ENCODE results near the gene SLC2A1. TPM values are rescaled to one million over a fixed set of nuclear protein-coding genes. Genes with fewer than 3 reads are reported as not detected.

SLC2A1 gene
- total and polyA plus RNA-seq, 9 of the 15 experiments (the other 6 are each of a cell fraction or from before 2014, with no cell fraction given) = 12.6 to 153 (median 48.0) TPM

DNA sequence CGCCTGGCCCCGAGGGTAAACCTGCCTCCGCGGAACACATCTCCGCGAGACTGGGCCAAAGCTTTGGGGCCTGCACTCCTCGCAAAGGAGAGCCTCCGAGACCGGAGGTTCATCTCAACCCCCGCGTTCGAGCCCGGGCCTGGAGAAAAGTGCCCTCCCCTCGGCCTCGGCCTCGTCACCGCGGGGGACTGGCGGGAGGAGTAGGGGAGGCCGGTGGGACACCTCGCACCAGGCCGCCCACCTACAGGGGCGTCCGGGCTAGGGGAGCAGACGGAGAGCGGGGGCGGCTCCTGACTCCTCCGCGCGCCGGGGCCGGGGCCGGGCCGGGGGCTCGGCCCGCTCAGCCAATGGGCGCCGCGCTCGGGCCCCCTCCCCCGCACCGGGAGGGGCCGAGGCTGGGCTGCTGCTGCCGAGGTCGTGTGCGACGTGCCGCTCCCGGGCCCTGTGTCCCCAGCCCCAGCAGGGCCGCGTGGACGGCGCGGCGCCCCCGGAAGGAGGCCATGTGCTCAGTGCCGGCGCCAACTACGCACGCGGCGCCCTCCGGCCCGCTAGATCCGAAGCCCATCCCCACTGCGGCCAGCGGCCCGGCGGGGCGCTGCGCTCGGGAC is 684 bp downstream of the SLC2A1 start (continued):
- peak; percentile 65 to 93 for TF ChIP-seq MAZ (CRISPR knock-in tag; conservative IDR thresholded peaks at IDR 0.05 in 1 of 2, IDR thresholded peaks at IDR 0.05 in 1 of 2)
- TF ChIP-seq ZNF197 (CRISPR knock-in tag; IDR thresholded peaks at IDR 0.05; ENCODE audit: low read depth) = no peak
- no peak for TF ChIP-seq SNRNP70 (optimal IDR thresholded peaks at IDR 0.05; ENCODE audit: low read depth, low read length)
- TF ChIP-seq EP300 (IDR thresholded peaks at IDR 0.05; ENCODE audit: low read length) = no peak
- peak; percentile 22; the same call in 1 of the 2 replicates for TF ChIP-seq PHF8 (IDR thresholded peaks at IDR 0.05; ENCODE audit: borderline replicate concordance, low read length)
- TF ChIP-seq, protein P1, sequence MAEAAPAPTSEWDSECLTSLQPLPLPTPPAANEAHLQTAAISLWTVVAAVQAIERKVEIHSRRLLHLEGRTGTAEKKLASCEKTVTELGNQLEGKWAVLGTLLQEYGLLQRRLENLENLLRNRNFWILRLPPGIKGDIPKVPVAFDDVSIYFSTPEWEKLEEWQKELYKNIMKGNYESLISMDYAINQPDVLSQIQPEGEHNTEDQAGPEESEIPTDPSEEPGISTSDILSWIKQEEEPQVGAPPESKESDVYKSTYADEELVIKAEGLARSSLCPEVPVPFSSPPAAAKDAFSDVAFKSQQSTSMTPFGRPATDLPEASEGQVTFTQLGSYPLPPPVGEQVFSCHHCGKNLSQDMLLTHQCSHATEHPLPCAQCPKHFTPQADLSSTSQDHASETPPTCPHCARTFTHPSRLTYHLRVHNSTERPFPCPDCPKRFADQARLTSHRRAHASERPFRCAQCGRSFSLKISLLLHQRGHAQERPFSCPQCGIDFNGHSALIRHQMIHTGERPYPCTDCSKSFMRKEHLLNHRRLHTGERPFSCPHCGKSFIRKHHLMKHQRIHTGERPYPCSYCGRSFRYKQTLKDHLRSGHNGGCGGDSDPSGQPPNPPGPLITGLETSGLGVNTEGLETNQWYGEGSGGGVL (CRISPR knock-in tag; IDR thresholded peaks at IDR 0.05) = no peak
- TF ChIP-seq SETDB1 (IDR thresholded peaks at IDR 0.05; ENCODE audit: low read length) = no peak
- TF ChIP-seq, protein P2, sequence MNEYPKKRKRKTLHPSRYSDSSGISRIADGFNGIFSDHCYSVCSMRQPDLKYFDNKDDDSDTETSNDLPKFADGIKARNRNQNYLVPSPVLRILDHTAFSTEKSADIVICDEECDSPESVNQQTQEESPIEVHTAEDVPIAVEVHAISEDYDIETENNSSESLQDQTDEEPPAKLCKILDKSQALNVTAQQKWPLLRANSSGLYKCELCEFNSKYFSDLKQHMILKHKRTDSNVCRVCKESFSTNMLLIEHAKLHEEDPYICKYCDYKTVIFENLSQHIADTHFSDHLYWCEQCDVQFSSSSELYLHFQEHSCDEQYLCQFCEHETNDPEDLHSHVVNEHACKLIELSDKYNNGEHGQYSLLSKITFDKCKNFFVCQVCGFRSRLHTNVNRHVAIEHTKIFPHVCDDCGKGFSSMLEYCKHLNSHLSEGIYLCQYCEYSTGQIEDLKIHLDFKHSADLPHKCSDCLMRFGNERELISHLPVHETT (CRISPR knock-in tag; conservative IDR thresholded peaks at IDR 0.05 in 1 of 2, IDR thresholded peaks at IDR 0.05 in 1 of 2) = no peak; a peak in 1 of 4 replicates
- TF ChIP-seq KLF16 (IDR thresholded peaks at IDR 0.05) = 0 out of 2 replicates have a peak, but pooled peaks have one; percentile 42
- peak; percentile 68; the same call in 1 of the 2 replicates for TF ChIP-seq RB1 (IDR thresholded peaks at IDR 0.05; ENCODE audit: low read depth)
- no peak for TF ChIP-seq STAT5B (CRISPR knock-in tag; IDR thresholded peaks at IDR 0.05)
- TF ChIP-seq ZNF274 (IDR thresholded peaks at IDR 0.05; ENCODE audit: borderline replicate concordance, low read depth, low read length) = no peak
- peak; percentile 25; the same call in 1 of the 2 replicates for TF ChIP-seq DPF2 (IDR thresholded peaks at IDR 0.05)
- TF ChIP-seq SMAD1 (IDR thresholded peaks at IDR 0.05; ENCODE audit: low read depth, low read length, partially characterized antibody) = peak; percentile 6
- no peak; the same call in 1 of the 2 replicates for TF ChIP-seq ZNF830 (CRISPR knock-in tag; IDR thresholded peaks at IDR 0.05)
- no peak for TF ChIP-seq ZNF121 (CRISPR knock-in tag; conservative IDR thresholded peaks at IDR 0.05)
- TF ChIP-seq KDM5B (IDR thresholded peaks at IDR 0.05; ENCODE audit: insufficient replicate concordance, low read depth, low read length) = peak; percentile 59
- TF ChIP-seq, protein P3, sequence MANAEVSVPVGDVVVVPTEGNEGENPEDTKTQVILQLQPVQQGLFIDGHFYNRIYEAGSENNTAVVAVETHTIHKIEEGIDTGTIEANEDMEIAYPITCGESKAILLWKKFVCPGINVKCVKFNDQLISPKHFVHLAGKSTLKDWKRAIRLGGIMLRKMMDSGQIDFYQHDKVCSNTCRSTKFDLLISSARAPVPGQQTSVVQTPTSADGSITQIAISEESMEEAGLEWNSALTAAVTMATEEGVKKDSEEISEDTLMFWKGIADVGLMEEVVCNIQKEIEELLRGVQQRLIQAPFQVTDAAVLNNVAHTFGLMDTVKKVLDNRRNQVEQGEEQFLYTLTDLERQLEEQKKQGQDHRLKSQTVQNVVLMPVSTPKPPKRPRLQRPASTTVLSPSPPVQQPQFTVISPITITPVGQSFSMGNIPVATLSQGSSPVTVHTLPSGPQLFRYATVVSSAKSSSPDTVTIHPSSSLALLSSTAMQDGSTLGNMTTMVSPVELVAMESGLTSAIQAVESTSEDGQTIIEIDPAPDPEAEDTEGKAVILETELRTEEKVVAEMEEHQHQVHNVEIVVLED (CRISPR knock-in tag; IDR thresholded peaks at IDR 0.05) = 0 out of 2 replicates have a peak, but pooled peaks have one; percentile 49
- TF ChIP-seq NR2F6 (CRISPR knock-in tag; IDR thresholded peaks at IDR 0.05) = no peak
- TF ChIP-seq CHD1 (IDR thresholded peaks at IDR 0.05; ENCODE audit: low read length) = peak; percentile 6
